NCI-H1694 (cell line): ENCODE data around the gene C6.
"Not testable (repeated sequence)": the region's sequence is repeated elsewhere in the genome, so short reads cannot be mapped to it uniquely, and the experiment has no call there.

Source experiments
- DNase-seq: peaks from one replicate; lab custom pipeline; 2025; lab: John Stamatoyannopoulos, UW

Gene C6

DNA sequence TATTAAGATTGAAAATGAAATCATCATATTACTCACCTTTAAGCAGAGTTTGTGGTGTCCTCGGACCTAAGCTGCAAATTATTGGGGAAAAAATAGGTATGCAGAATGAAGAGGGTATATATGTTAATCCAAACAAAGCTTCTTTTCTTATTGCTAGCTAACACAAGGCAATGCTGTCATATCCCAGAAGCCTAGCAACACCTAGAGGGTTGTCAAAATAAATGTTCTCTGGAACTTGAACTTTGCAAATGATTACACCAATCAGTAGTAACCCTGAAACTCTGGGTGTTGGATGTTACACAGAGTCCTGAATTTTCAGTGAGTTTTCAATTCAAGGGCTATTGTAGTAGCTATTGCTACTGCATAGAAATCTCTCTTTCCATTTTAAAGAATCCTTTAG, at the start of gene C6:
TSS of gene C6 (minus strand) at position 193 of the 400 bp plus-strand sequence. CDS start 10,302 bp downstream, outside the sequence.
- DNase-seq = no peak

DNA sequence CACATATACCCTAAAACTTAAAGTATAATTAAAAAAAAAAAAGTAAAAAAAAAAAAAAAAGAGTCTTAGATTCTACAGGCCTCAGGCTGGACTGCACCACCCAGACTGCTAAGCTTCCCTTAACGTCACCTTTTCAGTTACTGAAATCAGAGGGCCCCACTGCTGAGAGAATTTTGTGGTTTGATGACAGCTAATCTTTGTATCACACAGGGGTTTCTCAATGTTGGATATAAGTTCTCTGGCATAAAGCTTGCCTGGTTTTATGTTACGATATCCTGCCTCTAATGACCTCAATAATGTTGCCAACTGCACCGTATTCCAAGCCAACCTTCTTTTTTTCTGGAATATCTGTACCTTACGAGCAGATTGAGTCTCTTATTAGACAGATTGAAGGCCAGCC, 43.1 kb upstream of the C6 start:
- no peak for DNase-seq

DNA sequence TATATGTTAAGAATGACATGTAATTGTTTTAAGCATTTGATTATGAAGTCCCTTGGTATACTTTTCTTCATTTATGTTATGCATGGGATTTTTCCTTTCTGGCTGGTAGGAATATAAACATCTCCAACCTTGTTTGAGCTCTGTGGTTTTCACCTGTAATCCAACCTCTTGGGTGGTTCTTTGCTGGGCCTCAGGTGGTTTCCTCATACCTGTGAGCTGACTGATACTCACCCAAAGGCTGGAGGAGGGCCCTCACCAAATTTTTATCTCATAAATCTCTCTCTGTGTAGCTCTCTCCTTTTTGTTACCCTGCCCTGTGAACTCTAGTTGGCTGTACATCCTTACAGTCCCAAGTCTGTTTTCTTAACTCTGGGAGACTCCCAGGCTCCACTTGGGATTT, 39.8 kb upstream of the C6 start:
- DNase-seq = no peak

DNA sequence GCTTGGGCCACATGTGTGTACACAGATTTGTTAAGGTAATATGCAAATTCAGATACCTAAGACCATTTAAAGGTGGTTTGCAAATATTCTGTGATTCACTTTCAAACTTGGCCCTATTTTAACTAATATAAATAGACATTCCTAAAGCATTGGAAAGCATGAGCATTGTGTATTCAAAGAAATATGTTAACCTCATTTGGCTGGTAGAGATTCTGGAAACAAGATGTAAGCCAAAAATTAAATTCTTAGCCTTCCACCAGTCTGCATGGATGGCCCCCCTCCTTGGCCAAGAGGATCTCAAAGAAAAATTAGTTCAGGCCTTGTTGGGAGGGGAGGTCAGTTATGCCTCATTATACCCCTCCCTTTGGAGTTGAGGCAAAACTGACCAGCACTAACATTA, 38.7 kb upstream of the C6 start:
- no peak for DNase-seq

DNA sequence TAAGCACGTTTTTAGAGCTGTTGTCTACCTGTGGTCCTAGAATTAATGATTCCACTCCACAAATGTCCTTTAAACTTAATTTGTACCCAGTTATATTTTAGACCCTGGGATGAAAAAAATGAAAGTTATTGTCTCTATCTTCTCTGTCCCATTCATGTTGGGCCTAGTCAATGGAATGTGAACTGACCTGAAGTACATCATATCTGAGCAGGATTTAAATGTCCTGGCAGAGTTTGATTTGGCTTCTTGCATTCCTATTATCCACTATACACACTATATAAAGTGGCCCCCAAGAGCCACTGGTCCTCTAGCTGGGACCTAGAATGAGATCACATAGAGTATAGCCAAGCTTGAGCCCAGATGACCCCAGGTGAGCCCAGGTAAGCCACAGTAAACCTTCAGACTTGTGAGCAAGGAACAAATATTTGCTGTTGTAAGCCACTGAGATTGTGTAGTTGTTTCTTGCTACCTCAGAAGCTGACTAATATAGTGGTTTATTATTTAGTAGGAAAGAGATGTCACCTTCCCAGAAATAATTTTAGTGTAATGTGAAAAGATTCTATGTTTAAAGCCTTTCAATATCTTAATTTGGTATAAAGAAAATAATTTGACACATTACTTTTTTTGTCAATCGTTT, 37.1 kb upstream of the C6 start:
- DNase-seq = no peak

DNA sequence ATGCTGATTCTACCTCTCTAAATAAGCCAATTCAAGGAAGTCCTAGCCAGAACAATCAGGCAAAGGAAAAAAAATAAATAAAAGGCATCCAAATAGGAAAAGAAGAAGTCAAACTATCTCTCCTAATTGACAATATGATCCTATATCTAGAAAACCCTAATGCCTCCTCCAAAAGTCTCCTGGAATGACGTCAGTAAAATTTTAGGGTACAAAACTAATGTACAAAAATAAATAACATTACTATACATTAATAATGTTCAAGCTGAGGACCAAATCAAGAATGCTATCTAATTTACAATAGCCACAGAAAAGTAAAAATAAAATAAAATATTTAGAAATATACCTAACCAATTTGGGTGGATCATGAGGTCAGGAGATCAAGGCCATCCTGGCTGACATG, 33.8 kb upstream of the C6 start:
- no peak for DNase-seq

DNA sequence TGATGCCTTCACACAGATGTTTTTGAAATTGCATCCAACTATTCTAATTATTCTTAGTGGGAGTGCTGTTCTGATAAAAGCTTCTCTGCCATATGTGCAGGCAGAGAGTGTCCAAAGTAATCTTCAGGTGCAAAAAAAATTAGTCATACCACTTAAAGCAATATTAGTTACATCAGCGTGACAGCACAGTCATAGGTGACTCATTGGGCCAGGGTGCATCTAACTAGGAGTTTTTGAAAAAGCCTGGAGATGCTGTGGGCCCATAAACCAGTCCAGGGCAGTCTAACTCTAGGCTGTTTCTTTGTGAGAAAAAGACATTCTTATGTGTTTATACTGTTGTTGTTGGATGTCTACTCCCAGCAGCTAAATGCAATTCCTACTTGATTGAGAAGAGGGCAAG, 33.0 kb upstream of the C6 start:
- no peak for DNase-seq

DNA sequence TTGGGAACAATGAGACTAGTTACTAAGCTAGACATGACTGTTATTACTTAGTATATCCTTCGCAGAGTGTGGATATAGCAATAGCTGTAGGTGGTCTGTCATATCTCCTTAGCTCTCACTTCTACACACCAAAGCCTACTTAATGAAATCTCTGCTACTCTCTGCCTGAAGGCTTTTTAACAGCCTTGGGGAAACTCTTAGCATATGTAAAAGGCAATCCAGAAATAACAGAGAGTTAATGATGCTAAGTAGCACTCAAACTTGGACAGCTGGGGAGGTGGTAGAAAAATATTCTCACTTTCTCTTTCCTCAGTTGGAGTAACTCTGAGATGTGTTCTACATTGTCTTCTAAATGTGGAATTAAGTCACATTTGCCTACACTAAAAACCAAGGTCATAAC, 30.2 kb upstream of the C6 start:
- no peak for DNase-seq

DNA sequence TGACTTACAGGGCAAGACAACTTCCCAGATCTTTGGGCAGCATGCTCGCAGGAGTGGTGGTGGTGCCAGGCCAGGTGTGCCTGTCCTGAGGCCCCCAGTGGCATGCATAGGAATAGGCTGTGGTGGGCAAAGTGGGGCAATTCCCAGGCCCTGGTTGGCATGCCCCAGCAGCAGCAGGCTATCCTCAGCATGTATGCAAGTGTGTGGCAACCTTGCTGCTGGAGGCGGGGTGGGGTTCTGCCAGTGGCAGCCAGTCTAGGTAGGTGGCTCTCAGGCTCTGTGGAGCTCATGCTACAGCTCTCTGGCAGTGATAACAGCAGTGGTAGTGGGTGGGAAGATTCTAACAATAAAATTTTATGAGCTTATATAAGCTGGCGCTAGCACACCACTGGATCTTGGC, 27.7 kb upstream of the C6 start:
- no peak for DNase-seq

DNA sequence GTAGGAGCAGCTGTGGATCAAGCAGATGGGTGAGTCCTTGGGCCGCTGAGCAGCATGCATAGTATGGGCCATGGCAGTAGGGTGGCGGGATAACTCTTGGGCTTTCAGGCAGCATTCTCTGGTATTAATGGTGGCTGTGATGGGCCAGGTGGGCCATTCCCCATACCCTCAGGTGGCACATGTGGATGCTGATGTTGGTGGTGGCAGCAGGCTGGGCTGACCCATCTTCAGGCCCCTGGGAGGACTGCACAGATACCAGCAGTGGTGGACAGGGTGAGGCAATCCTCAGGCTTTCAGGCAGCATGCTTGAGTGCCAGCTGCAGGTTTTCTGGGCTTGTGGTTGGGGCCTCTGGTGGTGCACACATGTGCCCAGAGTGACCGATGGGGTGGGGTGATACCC, 27.1 kb upstream of the C6 start:
- DNase-seq = no peak

DNA sequence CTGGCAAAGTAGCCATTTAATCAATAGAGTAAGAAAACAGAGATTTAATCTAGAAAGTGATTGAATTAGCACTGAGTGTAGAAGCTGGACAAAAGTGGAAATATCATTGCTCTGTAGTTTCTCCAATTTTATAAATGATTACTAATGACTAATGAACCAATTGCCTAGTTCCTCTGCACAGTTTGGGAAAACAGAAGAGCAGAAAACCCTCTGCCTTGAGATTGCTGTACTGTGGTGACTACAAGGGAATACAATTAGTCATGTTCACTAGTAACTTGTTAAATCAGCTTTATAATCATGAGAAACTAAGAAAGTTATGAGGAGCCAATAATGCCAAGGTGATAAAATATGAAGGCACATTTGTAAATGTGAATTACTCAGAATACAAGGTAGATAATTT, 21.1 kb upstream of the C6 start:
- no peak for DNase-seq

DNA sequence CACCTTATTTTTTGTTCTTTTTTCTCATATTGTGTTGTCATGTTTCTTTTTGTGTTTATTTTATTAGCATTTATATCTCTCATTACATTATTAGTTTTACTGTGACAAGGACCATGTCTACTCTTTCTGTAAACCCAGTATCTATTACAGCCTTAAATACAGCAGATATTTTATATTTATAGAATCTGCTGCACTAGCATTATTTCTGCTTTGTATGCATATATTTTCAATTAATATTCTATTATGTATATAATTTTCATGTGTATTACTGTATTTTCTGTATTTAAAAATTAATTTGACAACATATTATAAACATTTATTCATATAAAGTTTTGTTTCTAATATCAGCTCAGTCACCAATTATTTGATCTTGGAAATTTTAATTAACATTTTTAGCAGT, 19.5 kb upstream of the C6 start:
- DNase-seq = no peak

DNA sequence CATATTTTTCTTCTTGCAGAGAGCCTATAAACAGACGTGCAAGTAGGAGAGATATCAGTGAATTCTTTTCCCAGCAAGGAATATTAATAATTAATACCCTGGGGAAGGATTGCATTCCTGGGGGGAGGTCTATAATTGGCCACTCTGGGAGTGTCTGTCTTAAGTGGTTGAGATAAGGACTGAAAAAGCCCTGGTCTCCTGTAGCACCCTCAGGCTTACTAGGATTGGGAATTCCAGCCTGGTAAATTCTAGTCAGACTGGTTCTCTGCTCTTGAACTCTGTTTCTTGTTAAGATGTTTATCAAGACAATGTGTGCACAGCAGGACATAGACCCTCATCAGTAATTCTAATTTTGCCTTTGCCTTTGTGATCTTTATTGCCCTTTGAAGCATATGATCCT, 16.9 kb upstream of the C6 start:
- not testable (repeated sequence) for DNase-seq

DNA sequence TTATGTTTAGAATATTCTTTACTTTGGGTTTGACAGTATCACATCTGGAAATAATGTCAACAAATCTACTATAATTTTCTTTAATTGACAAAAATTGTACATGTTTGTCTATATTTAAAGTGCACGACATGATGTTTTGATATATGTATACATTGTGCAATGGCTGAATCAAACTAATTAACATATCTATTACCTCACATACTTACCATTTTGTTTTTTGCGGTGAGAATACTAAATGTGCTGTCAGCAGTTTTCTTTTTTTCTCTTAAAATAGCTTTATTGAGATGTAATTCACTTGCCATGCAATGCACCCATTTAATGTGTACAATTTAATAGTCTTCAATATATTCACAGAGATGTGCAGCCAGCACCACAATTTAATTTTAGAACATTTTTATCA, 10.6 kb upstream of the C6 start:
- DNase-seq = no peak

DNA sequence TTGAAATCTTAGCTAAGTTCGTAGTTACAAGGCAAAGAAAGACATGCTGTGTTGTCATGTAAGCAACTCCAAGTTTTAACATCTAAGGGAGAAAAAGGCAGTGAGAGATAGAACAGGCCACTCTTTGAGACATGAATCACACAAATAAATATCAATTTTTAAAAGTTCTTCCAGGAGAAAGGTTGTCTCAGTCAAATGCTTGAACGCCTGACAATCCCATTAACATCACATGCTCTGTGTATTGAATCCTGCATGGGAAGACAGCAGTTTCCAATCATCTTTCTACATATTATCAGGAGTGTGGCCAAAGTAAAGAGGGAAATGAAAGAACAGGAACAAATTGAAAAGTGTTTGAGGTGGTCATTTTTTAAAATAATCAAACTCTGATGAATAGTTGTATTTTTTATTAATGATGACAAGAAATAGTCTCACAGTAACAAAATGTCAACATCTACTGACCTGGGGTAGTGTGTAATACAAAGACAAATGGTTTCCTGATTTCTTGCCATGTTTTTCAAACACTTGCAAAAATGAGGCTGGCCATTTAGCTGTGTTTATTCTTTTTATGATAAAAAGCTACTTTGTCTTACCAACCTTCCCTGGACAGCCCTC, 6.4 kb upstream of the C6 start:
- DNase-seq = no peak

DNA sequence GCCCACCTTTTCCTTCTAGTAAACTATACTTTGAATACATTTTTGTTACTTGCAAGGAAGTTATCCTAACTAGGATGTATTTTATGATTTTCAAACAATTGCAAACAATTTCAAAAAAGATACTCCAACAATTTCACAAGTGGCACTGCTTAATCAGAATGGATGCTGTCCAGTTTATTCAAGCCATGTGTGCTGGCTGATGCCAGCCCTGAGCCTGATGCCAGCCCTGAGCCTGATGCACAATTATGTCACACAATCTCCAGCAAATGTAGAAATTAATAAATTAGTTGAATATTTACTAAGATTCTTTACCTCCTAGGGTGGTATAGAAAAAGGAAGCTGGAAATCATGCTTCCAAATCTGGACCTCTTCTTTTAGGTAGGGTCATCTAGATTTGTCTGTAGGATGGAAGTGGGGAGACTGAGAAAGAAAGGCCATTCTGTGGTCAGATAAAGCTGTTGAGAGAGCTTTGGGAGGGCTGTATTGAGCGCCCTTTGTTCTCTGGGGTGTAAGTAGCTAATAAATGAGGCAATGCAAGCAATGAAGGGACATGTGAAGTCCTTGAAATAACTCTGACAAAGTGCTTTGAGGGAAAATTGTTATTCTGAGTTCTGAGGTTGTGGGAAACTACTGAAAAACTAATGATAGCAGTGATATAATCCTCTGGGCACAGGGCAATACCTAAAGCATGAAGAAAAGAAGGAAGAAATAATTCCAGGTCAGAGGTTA, 5.8 kb upstream of the C6 start:
- DNase-seq = no peak

DNA sequence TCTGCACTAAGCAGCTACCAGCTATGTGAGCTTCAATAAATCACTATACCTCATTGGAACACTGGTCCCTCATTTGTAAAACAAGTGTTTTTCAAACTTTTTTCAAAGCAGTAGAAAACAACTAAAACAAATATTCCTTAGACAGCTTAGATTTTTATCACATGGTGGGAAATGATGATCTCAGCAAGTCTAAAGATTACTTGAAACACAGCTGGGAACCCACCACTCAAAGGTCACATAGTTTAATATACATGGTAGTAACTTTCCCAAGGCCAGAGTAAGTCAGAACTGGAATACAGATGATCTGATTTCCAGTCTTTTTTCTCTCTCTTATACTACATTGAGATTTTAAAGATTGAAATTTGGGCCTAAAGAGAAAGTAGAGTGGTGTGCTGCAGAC, 850 bp upstream of the C6 start:
- no peak for DNase-seq

DNA sequence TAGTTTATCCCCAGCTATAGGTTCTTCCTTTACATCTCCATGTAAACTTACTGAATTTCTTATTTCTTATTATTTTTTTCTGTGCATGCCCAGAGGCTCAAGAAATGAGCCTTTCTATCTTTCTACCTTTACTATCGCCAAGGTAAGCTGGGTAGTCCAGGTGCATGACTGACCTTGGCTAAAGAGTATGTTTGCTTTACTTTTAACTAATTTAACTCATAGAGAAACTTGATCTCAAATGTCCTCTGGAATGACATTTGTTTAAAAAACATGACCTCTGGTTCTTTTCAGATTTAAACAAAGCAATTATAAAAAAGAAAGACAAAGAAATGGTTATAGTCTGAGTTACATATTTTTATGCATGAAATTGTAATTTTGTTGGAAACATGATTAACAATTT, 397 bp downstream of the C6 start:
- DNase-seq = no peak

DNA sequence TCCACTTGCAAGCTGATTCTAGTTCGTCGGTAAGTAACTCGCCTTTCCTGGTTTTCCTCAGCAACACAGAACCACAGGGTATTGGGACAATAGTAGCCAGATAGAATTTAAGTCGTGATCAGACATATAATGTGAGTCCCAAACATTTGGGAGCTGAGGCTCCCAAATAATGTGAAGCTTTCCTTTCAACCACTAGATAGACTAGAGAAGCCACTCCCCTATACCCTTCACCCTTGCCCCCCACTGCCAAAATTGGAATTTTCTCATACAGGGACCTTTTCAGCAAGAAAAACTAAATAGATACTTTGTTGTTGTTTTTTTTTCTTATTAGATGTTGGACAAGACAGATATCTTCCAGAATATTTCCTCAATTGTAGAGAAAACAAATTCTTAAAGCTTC, 1.9 kb downstream of the C6 start:
- no peak for DNase-seq

DNA sequence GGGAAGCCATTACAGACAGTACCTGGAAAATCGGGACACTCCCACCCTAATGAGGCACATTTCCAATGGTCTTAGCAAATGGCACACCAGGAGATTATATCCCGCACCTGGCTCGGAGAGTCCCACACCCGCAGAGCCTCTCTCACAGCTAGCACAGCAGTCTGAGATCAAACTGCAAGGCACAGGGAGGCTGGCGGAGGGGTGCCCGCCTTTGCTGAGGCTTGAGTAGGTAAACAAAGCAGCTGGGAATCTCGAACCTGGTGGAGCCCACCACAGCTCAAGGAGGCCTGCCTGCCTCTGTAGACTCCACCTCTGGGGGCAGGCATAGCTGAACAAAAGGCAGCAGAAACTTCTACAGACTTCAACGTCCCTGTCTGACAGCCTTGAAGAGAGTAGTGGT, 7.9 kb downstream of the C6 start:
- DNase-seq = not testable (repeated sequence)

DNA sequence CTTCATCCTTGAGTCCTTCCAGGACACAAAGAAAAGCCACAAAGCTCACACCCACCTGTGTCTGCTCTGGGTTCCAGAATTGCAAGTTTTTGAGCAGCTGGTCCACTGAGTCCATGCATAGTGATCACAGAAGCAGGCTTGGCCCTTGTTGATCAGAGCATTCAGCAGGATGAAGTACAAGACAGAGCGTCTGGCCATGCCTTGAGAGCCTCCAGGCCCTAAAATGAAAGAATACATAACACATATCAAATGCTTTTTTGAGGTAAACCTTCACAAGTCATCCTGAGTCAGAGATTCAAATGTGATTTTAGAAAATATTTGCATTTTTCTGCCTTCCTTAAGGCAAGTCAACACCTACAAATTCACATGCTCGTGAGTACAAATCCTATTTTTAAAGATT, 10.3 kb downstream of the C6 start:
- DNase-seq = no peak

DNA sequence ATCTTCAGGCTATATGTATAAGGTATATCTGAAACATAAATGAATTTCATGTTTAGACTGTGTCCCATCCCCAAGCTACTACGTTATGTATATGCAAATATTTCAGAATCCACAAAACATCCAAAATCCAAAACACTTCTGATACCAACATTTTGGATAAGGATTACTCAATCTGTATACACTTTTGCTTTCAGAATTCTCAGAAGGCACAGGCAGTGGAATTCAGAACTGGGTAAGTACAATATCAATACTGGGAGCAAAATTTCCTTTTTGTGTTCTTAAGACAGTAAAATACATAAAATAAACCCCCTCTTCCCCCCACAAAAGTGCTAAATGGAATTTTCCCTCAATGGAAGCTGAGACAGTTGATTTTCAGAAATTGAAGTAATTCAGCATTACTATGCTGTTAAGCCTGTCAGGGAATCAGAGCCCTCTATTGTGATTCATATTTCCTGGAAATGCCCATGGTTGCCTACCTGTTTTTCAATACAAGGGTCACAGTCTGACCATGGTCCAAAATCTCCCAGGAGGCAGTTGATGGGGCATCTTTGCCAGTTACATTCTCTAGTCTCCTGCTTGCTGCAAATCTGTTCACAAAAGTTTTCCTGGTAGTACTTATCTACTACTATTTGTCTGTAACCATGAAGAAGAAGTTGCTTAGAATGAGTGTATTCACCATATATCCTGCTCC, 12.1 kb downstream of the C6 start:
- no peak for DNase-seq

DNA sequence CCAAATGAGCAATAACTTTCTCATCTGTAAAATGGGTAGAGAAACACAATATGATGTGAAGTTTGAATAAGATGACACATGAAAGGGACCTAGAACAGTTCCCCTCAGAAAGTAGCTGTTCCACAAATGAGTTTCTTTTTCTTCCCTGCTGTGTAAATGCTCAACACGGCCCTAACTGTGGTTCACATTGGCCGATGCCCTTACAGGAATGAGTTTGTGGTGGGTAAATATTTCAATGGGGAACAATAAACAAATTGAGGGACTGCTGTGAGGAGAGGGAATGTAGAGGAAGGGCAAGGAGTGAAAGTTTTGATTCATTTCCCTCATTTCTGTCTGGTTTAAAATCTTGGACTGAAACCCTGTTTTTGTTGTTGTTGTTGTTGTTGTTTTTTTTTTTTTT, 12.8 kb downstream of the C6 start:
- DNase-seq = no peak
